A549 (cell line): ENCODE measurements around the gene KCNH3.

Experiments used
- HOXA7 ChIP-seq: fragments of 250-450 bp; sonication (Bioruptor Pico); IDR thresholded peaks from 2 replicates; pipeline ENCODE4 v1.5.0; 2020; ENCODE audit warnings: mild to moderate bottlenecking, moderate library complexity
- REST ChIP-seq: fragments of 200-600 bp; sonication (generic); IDR thresholded peaks from 2 replicates; pipeline ENCODE4 v1.6.1; 2016; ENCODE audit warnings: antibody characterized with exemption, mild to moderate bottlenecking, moderate library complexity

- TF ChIP-seq HOXA7 (CRISPR knock-in tag) (no peak), REST (no peak)
These were observed 11.9 kb downstream of the KCNH3 start for GRCh38 chr12:49550693-49551252.
